ENCODE results near the gene PLCL2. TPM values are rescaled to one million over a fixed set of nuclear protein-coding genes. Genes with fewer than 3 reads are reported as not detected.

The PLCL2 gene
- total RNA-seq, 1 experiment from 2014 or later = 3.0 TPM

DNA sequence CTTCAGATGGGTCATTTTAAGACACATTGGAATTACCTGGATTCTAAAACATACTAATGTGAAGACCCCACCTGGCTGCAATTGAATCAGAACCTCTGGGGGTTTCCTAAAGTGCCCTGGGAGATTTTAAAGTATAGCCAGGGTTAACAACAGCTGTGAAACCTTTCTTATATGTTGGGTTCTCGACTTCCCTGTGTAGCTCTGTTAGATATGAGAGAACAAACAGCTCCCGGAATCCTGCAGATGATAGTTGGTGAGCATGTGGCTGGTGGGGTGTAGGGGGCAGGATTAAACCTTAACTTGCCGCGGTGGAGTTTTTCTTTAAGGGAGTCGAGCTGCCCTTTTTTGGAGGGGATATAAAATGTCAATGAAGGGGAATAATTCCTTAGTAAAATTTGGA is 12.1 kb downstream of the PLCL2 start:
- CTCF ChIA-PET = no interaction called here

GRCh38 chr3:16897254-16897926 is 12.6 kb downstream of the PLCL2 start:
- Histone ChIP-seq H3K4me1 (ENCODE audit: control insufficient read depth, insufficient read depth, low read length) (peaks cover 3% of the 10 kb centered on the region; the same call in 1 of the 2 replicates), H3K27me3 (ENCODE audit: control insufficient read depth, insufficient read depth, low read length) (no peaks in the 10 kb centered on the region), H3K36me3 (ENCODE audit: control insufficient read depth, insufficient read depth, low read length) (no peaks in the 10 kb centered on the region), H3K9me3 (ENCODE audit: control insufficient read depth, insufficient read depth, low read depth, low read length) (no peaks in the 10 kb centered on the region), H3K4me3 (ENCODE audit: low read depth in 2 of 2, low read length in 2 of 2) (peak overlapping the region; percentile 9 to 37; a peak in 3 of 4 replicates), H3K27ac (ENCODE audit: low read length) (no peak overlapping the region)
- TF ChIP-seq, protein P1, sequence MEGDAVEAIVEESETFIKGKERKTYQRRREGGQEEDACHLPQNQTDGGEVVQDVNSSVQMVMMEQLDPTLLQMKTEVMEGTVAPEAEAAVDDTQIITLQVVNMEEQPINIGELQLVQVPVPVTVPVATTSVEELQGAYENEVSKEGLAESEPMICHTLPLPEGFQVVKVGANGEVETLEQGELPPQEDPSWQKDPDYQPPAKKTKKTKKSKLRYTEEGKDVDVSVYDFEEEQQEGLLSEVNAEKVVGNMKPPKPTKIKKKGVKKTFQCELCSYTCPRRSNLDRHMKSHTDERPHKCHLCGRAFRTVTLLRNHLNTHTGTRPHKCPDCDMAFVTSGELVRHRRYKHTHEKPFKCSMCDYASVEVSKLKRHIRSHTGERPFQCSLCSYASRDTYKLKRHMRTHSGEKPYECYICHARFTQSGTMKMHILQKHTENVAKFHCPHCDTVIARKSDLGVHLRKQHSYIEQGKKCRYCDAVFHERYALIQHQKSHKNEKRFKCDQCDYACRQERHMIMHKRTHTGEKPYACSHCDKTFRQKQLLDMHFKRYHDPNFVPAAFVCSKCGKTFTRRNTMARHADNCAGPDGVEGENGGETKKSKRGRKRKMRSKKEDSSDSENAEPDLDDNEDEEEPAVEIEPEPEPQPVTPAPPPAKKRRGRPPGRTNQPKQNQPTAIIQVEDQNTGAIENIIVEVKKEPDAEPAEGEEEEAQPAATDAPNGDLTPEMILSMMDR (IDR thresholded peaks at IDR 0.05) = no peak
- TF ChIP-seq POLR2AphosphoS5 (IDR thresholded peaks at IDR 0.05; ENCODE audit: low read depth, low read length) (no peak), TCF7L2 (IDR thresholded peaks at IDR 0.05; ENCODE audit: low read depth, low read length) (no peak)
- POLR2A ChIA-PET = interaction anchor here (0.7 kb wide), 1 partner anchor 633 kb away, joined by 3 read pairs; no protein-coding TSS in a partner anchor
- no TSS peak for BruUV-seq (replicated peaks)
- no peak for DNase-seq (ENCODE audit: low read depth, low spot score)
- peak; percentile 80 for ATAC-seq
- intact Hi-C loops (cut with micrococcal nuclease; ENCODE audit: unreplicated experiment) (loop anchor here (10.0 kb wide), 1 partner anchor 337 kb away; no protein-coding TSS in a partner anchor), in situ Hi-C loops (cut with HindIII; ENCODE audit: low pct_unique_long_range_greater_than_20kb, low sequenced_read_pairs) (no loop called here)
- CTCF ChIA-PET = no interaction called here

More for the DNA sequence above, 12.1 kb downstream of the PLCL2 start:
- H3K27ac ChIP-seq (ENCODE audit: low read length) = 0 out of 2 replicates have a peak overlapping the region, but pooled peaks have one; percentile 12
- in situ Hi-C loops (cut with HindIII; ENCODE audit: low pct_unique_long_range_greater_than_20kb, low sequenced_read_pairs) = no loop called here
- no TSS peak for BruUV-seq (replicated peaks)
- intact Hi-C loops (cut with micrococcal nuclease; ENCODE audit: unreplicated experiment) = loop anchor here (10.0 kb wide), 1 partner anchor 338 kb away; no protein-coding TSS in a partner anchor
- TF ChIP-seq SIN3A (IDR thresholded peaks at IDR 0.05; ENCODE audit: borderline replicate concordance, insufficient read depth, low read depth, low read length) = no peak
- TF ChIP-seq, protein P1 (IDR thresholded peaks at IDR 0.05) = no peak
- TF ChIP-seq TCF7L2 (IDR thresholded peaks at IDR 0.05; ENCODE audit: low read depth, low read length) = no peak
- TF ChIP-seq POLR2AphosphoS5 (IDR thresholded peaks at IDR 0.05; ENCODE audit: low read depth, low read length) = no peak
- no peak for TF ChIP-seq REST (IDR thresholded peaks at IDR 0.05; ENCODE audit: insufficient read depth in 1 of 2, low read depth in 2 of 2, low read length in 1 of 2)
- no peaks in the 10 kb centered on the region for H3K27me3 ChIP-seq (ENCODE audit: control insufficient read depth, insufficient read depth, low read length)
- POLR2A ChIA-PET = no interaction called here
- peaks cover 3% of the 10 kb centered on the region; the same call in 1 of the 2 replicates for H3K4me1 ChIP-seq (ENCODE audit: control insufficient read depth, insufficient read depth, low read length)
- no peak overlapping the region for H3K4me3 ChIP-seq (ENCODE audit: low read depth in 2 of 2, low read length in 2 of 2)
- ATAC-seq (no peak), DNase-seq (ENCODE audit: low read depth, low spot score) (no peak)
- no peaks in the 10 kb centered on the region for H3K9me3 ChIP-seq (ENCODE audit: control insufficient read depth, insufficient read depth, low read depth, low read length)
- H3K36me3 ChIP-seq (ENCODE audit: control insufficient read depth, insufficient read depth, low read length) = no peaks in the 10 kb centered on the region

All from Panc1 (cell line).